K562 (cell line): ENCODE results near the gene GABPB2. TPM values are rescaled to one million over a fixed set of nuclear protein-coding genes. Genes with fewer than 3 reads are reported as not detected.

Experiments
- ATAC-seq: fragments of 200-7000 bp; cut with Tn5 transposase; 3 replicates; pipeline ENCODE4 v1.9.1; 2020; ENCODE audit warnings: moderate library complexity
- BruUV-seq: library from RNA; stranded (reverse); fragments of 400-500 nt; replicated peaks from 2 replicates; lab custom pipeline; 2021; lab: Mats Ljungman, UMichigan
- CTCF ChIA-PET: fragments of 300-600 bp; formaldehyde crosslinking; extraction: SDS; loops from one replicate; lab custom pipeline; 2021; ENCODE audit warnings: low intra/inter-chr PET ratio; lab: Yijun Ruan, JAX
- POLR2A ChIA-PET: fragments of 300-600, 350-650 bp; sonication (Branson Sonifier 250); formaldehyde crosslinking; extraction: SDS; loops from one replicate; lab custom pipeline; 2021; ENCODE audit warnings: antibody characterized with exemption, inconsistent platforms; lab: Yijun Ruan, JAX
- DNase-seq, 4 experiments: peaks; one replicate each; pipeline versions ENCODE4 v3.0.0 to v3.0.0-alpha.2; 2011 to 2018; ENCODE audit warnings: low spot score in 3 of 4, mixed read lengths in 3 of 4; ENCODE audit errors: extremely low read depth in 1 of 4
- FAIRE-seq: peaks from 2 replicates; lab custom pipeline; 2011; peaks lifted over from hg19 to GRCh38; lab: Jason Lieb, UNC
- H2AFZ ChIP-seq: 2 replicates; pipeline ENCODE4 v1.6.0; 2011; ENCODE audit warnings: low read depth, low read length, control low read depth, inconsistent platforms
- H3K27ac ChIP-seq: fragments of 200-600 bp; 3 replicates; pipeline ENCODE4 v1.8.0; 2011; ENCODE audit warnings: low read depth, mild to moderate bottlenecking, control low read depth, inconsistent platforms, low read length, moderate library complexity, mixed read lengths; ENCODE audit errors: extremely low read depth
- H3K27me3 ChIP-seq, 2 experiments: fragments of 300-600 bp in 1 of 2; 2 replicates in 1 of 2; 3 replicates in 1 of 2; pipeline versions ENCODE4 v1.6.0 to v1.8.0; 2011; ENCODE audit warnings: inconsistent platforms in 2 of 2, low read length in 2 of 2, mild to moderate bottlenecking in 1 of 2, mixed read lengths in 1 of 2, moderate library complexity in 1 of 2; ENCODE audit not compliant: control insufficient read depth in 2 of 2, insufficient read depth in 2 of 2
- H3K36me3 ChIP-seq: fragments of 300-600 bp; 3 replicates; pipeline ENCODE4 v1.8.0; 2011; ENCODE audit warnings: mild to moderate bottlenecking, low read length, inconsistent platforms; ENCODE audit not compliant: control insufficient read depth, insufficient read depth
- H3K4me1 ChIP-seq, 2 experiments: fragments of 200-600 bp in 1 of 2; replicated peaks in 1 of 2; 2 replicates in 1 of 2; 3 replicates in 1 of 2; pipeline versions ENCODE4 v1.5.1 to v1.8.0; 2011; ENCODE audit warnings: inconsistent platforms in 2 of 2, low read length in 2 of 2, mild to moderate bottlenecking in 1 of 2, mixed read lengths in 1 of 2, moderate library complexity in 1 of 2; ENCODE audit not compliant: control insufficient read depth in 2 of 2, insufficient read depth in 2 of 2
- H3K4me2 ChIP-seq: 2 replicates; pipeline ENCODE4 v1.6.1; 2011; ENCODE audit warnings: low read length, control low read depth, inconsistent platforms, mixed read lengths; ENCODE audit not compliant: insufficient read depth
- H3K4me3 ChIP-seq: fragments of 200-600 bp; sonication (generic), shearing (Covaris generic); 2 replicates; pipeline ENCODE4 v1.5.1; 2016; ENCODE audit warnings: control low read depth, inconsistent platforms
- H3K79me2 ChIP-seq: fragments of 200-600 bp; 3 replicates; pipeline ENCODE4 v1.8.0; 2011; ENCODE audit warnings: low read length, inconsistent platforms; ENCODE audit not compliant: control insufficient read depth, insufficient read depth
- H3K9ac ChIP-seq, 2 experiments: 2 replicates each; pipeline versions ENCODE4 v1.6.0 to v1.6.1; 2011; ENCODE audit warnings: low read depth in 2 of 2, low read length in 2 of 2, control low read depth in 1 of 2, inconsistent platforms in 1 of 2, mild to moderate bottlenecking in 1 of 2, mixed read lengths in 1 of 2; ENCODE audit not compliant: insufficient read depth in 1 of 2
- H3K9me1 ChIP-seq: one replicate; pipeline ENCODE4 v1.6.0; 2011; ENCODE audit warnings: inconsistent platforms, mild to moderate bottlenecking, low read length, moderate library complexity; ENCODE audit not compliant: control insufficient read depth, insufficient read depth
- H3K9me3 ChIP-seq: replicated peaks from 2 replicates; pipeline ENCODE4 v1.5.1; 2011; ENCODE audit warnings: low read depth, low read length, inconsistent platforms; ENCODE audit not compliant: control insufficient read depth, insufficient read depth
- H4K20me1 ChIP-seq: replicated peaks from 2 replicates; pipeline ENCODE4 v1.6.1; 2011; ENCODE audit warnings: low read length, inconsistent platforms, mixed read lengths; ENCODE audit not compliant: control insufficient read depth, insufficient read depth
- GATAD2A ChIP-seq: fragments of 450-650 bp; IDR thresholded peaks from 2 replicates; pipeline ENCODE4 v1.6.1; 2017
- NCOA6 ChIP-seq: fragments of 450-650 bp; IDR thresholded peaks from 2 replicates; pipeline ENCODE4 v1.6.1; 2017; ENCODE audit warnings: mild to moderate bottlenecking
- ZNF668 ChIP-seq: fragments of 250-450 bp; sonication (Bioruptor Pico); IDR thresholded peaks from 2 replicates; pipeline ENCODE4 v1.8.0; 2022; ENCODE audit warnings: mild to moderate bottlenecking, inconsistent platforms
- in situ Hi-C: fragments of 300-500 bp; cut with MboI; formaldehyde crosslinking; loops from 4 replicates; pipeline ENCODE4 v1.15.0; 2018; ENCODE audit warnings: inconsistent platforms, mixed read lengths
- intact Hi-C: fragments of 100-400 bp; cut with micrococcal nuclease; formaldehyde crosslinking; loops from 2 replicates; pipeline ENCODE4 v1.14.2; 2022
- polyA plus RNA-seq, 8 experiments: library from polyadenylated mRNA; depleted of rRNA in 4 of 8; stranded (reverse) in 5 of 8; unstranded in 3 of 8; fragments of >200 nt; fragmentation: Nextera tagmentation in 2 of 8; fragmentation: Illumina TruSeq in 1 of 8; extraction: Ambion mirVana in 2 of 8; extraction: Trizol in 1 of 8; gene quantifications; 2 replicates each; pipeline versions ENCODE4 v1.2.1 to v1.2.3, GENCODE V29; 2011 to 2014; ENCODE audit warnings: inconsistent platforms in 1 of 8, missing spikeins in 1 of 8
- total RNA-seq, 7 experiments: library from RNA; depleted of rRNA in 6 of 7; stranded (reverse); fragments of >200 nt in 6 of 7; fragmentation: Illumina TruSeq in 2 of 7; extraction: Trizol in 2 of 7; gene quantifications; 2 replicates each; pipeline versions ENCODE4 v1.2.1 to v1.2.3, GENCODE V29; 2011 to 2021; ENCODE audit warnings: low replicate concordance in 1 of 7
- TF ChIP-seq, protein P1 (sequence below), 2 experiments: IDR thresholded peaks; 2 replicates each; pipeline ENCODE4 v1.6.1; 2011; ENCODE audit warnings: borderline replicate concordance in 1 of 2, control low read depth in 1 of 2, low read depth in 1 of 2, low read length in 1 of 2, mild to moderate bottlenecking in 1 of 2, mixed read lengths in 1 of 2, moderate library complexity in 1 of 2; ENCODE audit not compliant: insufficient read depth in 1 of 2, insufficient read length in 1 of 2, poor library complexity in 1 of 2, severe bottlenecking in 1 of 2; ENCODE audit errors: extremely low read depth in 1 of 2
- TF ChIP-seq, protein P2 (sequence below): fragments of 450-650 bp; IDR thresholded peaks from 2 replicates; pipeline ENCODE4 v1.6.1; 2016; ENCODE audit warnings: low read depth, mild to moderate bottlenecking, moderate library complexity
- TF ChIP-seq, protein P3 (sequence below): fragments of 250-450 bp; sonication (Bioruptor Pico); IDR thresholded peaks from 2 replicates; pipeline ENCODE4 v1.4.0; 2020; ENCODE audit warnings: mild to moderate bottlenecking

The GABPB2 gene
- total and polyA plus RNA-seq, 9 of the 15 experiments (the other 6 are each of a cell fraction or from before 2014, with no cell fraction given) = 2.2 to 13.3 (median 6.1) TPM

DNA sequence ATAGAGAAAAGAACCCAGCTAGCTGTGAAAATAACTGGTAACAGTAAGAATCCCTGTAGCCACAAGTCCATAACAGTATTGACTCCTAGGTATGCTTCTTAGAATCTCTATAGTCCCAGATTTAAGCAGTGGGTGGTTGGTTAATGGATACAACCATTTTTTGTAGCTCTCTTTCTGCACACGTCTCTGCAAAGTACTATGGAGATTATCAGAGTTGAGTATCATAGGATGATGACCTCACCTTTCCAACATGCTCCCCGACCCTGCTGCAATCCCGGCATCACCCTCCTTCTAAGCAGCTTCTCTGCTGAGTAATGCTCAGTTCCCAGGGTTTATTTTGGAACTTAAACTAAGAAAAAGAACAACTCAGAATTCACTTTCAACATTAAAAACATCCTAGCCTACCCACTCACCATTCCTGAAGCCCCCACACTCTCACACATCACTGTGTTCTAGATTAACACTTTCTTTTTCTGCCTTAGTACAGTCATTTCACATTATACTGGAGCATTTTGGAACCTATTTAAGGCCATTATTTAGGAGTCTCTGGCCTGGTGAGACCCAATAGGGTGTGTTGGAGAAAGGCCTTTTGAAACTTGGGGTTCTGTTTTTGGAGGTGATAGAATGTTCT lies 7.7 kb upstream of the GABPB2 start (continued):
- TF ChIP-seq, protein P1, sequence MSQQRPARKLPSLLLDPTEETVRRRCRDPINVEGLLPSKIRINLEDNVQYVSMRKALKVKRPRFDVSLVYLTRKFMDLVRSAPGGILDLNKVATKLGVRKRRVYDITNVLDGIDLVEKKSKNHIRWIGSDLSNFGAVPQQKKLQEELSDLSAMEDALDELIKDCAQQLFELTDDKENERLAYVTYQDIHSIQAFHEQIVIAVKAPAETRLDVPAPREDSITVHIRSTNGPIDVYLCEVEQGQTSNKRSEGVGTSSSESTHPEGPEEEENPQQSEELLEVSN (IDR thresholded peaks at IDR 0.05; ENCODE audit: borderline replicate concordance in 1 of 2, extremely low read depth in 1 of 2, insufficient read depth in 1 of 2, insufficient read length in 1 of 2, low read depth in 1 of 2, low read length in 1 of 2, poor library complexity in 1 of 2, severe bottlenecking in 1 of 2) = no peak

DNA sequence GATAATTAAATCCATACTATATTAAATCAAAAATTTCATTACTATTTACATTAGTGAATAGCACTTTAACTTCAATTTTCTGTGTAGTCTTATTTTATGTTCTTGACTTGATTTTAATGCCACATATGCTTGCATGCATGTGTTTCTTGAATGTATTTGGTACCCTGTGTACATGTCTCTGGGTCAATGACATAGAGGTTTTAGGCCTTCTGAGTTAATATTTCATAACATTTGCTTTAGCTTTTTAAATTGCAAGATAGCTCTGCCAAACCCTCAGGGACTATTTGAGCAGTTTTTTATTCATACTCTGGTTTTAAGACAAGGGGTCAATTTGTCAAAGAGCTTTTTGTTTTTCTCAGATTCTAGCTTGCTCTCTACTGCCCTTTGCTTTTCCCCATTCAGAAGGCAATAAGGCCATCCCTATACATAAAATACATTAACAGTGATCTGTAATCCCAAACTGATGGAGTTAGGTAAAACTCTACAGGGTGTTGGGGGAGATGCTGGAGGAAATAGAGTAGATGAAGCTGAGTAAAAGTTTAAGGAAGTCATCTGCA lies 5.4 kb upstream of the GABPB2 start:
- Histone ChIP-seq H3K27me3 (no peaks in the 10 kb centered on the region), H3K9me3 (no peaks in the 10 kb centered on the region), H3K4me1 (peaks cover 16 to 31% of the 10 kb centered on the region in 2 experiments), H2AFZ (no peak overlapping the region), H3K36me3 (peaks cover 38% of the 10 kb centered on the region), H3K79me2 (peaks cover 55% of the 10 kb centered on the region), H3K9me1 (no peaks in the 10 kb centered on the region), H3K4me3 (no peak overlapping the region), H4K20me1 (no peaks in the 10 kb centered on the region), H3K4me2 (no peak overlapping the region), H3K9ac (no peak overlapping the region; a peak in 1 of 4 replicates), H3K27ac (no peak overlapping the region)
- intact Hi-C loops = no loop called here
- ChIA-PET POLR2A (interaction anchor here (0.6 to 1.8 kb wide), 6 partner anchors 8 to 1392 kb away, joined by 3 to 7 read pairs (median 4); no protein-coding TSS in a partner anchor), CTCF (no interaction called here)
- BruUV-seq = no TSS peak
- no peak for TF ChIP-seq NCOA6
- TF ChIP-seq ZNF668 (CRISPR knock-in tag) = no peak
- TF ChIP-seq, protein P2, sequence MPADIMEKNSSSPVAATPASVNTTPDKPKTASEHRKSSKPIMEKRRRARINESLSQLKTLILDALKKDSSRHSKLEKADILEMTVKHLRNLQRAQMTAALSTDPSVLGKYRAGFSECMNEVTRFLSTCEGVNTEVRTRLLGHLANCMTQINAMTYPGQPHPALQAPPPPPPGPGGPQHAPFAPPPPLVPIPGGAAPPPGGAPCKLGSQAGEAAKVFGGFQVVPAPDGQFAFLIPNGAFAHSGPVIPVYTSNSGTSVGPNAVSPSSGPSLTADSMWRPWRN = no peak
- no peak for TF ChIP-seq GATAD2A
- TF ChIP-seq, protein P3, sequence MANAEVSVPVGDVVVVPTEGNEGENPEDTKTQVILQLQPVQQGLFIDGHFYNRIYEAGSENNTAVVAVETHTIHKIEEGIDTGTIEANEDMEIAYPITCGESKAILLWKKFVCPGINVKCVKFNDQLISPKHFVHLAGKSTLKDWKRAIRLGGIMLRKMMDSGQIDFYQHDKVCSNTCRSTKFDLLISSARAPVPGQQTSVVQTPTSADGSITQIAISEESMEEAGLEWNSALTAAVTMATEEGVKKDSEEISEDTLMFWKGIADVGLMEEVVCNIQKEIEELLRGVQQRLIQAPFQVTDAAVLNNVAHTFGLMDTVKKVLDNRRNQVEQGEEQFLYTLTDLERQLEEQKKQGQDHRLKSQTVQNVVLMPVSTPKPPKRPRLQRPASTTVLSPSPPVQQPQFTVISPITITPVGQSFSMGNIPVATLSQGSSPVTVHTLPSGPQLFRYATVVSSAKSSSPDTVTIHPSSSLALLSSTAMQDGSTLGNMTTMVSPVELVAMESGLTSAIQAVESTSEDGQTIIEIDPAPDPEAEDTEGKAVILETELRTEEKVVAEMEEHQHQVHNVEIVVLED = no peak
- FAIRE-seq = no peak
- in situ Hi-C loops = no loop called here
- no peak for DNase-seq
- ATAC-seq = no peak
